A549 (cell line): ENCODE measurements around the gene BCLAF1. TPM values are rescaled to one million over a fixed set of nuclear protein-coding genes. Genes with fewer than 3 reads are reported as not detected.
A peak's percentile ranks its signal among the peaks of the same experiment; 100 is the strongest.

Experiments used
- ATAC-seq, 2 experiments: fragments of 200-7000 bp in 1 of 2; fragments of >200 bp in 1 of 2; cut with Nextera tagmentation in 1 of 2; cut with Tn5 transposase in 1 of 2; 3 replicates each; pipeline versions ENCODE4 v1.8.0 to v1.9.1; 2018 to 2020; ENCODE audit warnings: mild to moderate bottlenecking in 1 of 2, moderate library complexity in 1 of 2
- CTCF ChIA-PET: fragments of 300-600 bp; sonication (Branson Sonifier 250); formaldehyde crosslinking; extraction: SDS; loops from one replicate; lab custom pipeline; 2021; ENCODE audit warnings: antibody characterized with exemption, inconsistent platforms; lab: Yijun Ruan, JAX
- POLR2A ChIA-PET: fragments of 350-600 bp; formaldehyde crosslinking; extraction: SDS; loops from one replicate; lab custom pipeline; 2021; ENCODE audit warnings: antibody characterized with exemption, inconsistent platforms; lab: Yijun Ruan, JAX
- DNase-seq, 2 experiments: peaks; one replicate each; pipeline versions ENCODE4 v3.0.0 to v3.0.0-alpha.2; 2011 to 2016; ENCODE audit warnings: low read depth in 1 of 2, low spot score in 1 of 2
- FAIRE-seq: peaks from 2 replicates; lab custom pipeline; 2011; peaks lifted over from hg19 to GRCh38; lab: Jason Lieb, UNC
- H3K27ac ChIP-seq, 2 experiments: fragments of >200 bp; sonication (Bioruptor Twin); formaldehyde crosslinking; 3 replicates each; pipeline ENCODE4 v1.5.1; 2016 to 2017
- H3K4me1 ChIP-seq: fragments of >200 bp; sonication (Bioruptor Twin); formaldehyde crosslinking; 3 replicates; pipeline ENCODE4 v1.6.1; 2016
- H3K4me2 ChIP-seq: fragments of >200 bp; sonication (Bioruptor Twin); formaldehyde crosslinking; 3 replicates; pipeline ENCODE4 v1.6.1; 2016
- H3K4me3 ChIP-seq: fragments of >200 bp; sonication (Bioruptor Twin); formaldehyde crosslinking; 3 replicates; pipeline ENCODE4 v1.5.1; 2016
- H3K9me3 ChIP-seq: fragments of >200 bp; sonication (Bioruptor Twin); formaldehyde crosslinking; 3 replicates; pipeline ENCODE4 v1.6.1; 2016
- BCL3 ChIP-seq: fragments of >200 bp; sonication (Bioruptor Twin); formaldehyde crosslinking; IDR thresholded peaks from 3 replicates; pipeline ENCODE4 v1.6.1; 2016
- BHLHE40 ChIP-seq: IDR thresholded peaks from 2 replicates; pipeline ENCODE4 v1.6.1; 2012; ENCODE audit warnings: low read depth, low read length, inconsistent platforms
- CEBPB ChIP-seq, 2 experiments: fragments of >200 bp in 1 of 2; sonication (Bioruptor Twin) in 1 of 2; formaldehyde crosslinking in 1 of 2; IDR thresholded peaks; 2 replicates each; pipeline ENCODE4 v1.6.1; 2012 to 2016
- CHD4 ChIP-seq: fragments of 200-600 bp; sonication (generic); IDR thresholded peaks from 2 replicates; pipeline ENCODE4 v1.6.1; 2016; ENCODE audit warnings: antibody characterized with exemption, mild to moderate bottlenecking, borderline replicate concordance
- EHF ChIP-seq: fragments of 250-450 bp; sonication (Bioruptor Pico); IDR thresholded peaks from 2 replicates; pipeline ENCODE4 v1.5.0; 2020; ENCODE audit warnings: mild to moderate bottlenecking
- FOSB ChIP-seq: fragments of 250-450 bp; sonication (Bioruptor Pico); IDR thresholded peaks from 2 replicates; pipeline ENCODE4 v1.5.0; 2020; ENCODE audit warnings: mild to moderate bottlenecking, moderate library complexity
- FOXS1 ChIP-seq: fragments of 250-450 bp; sonication (Bioruptor Pico); IDR thresholded peaks from 2 replicates; pipeline ENCODE4 v1.5.0; 2020; ENCODE audit warnings: mild to moderate bottlenecking, moderate library complexity
- HEYL ChIP-seq: fragments of 250-450 bp; sonication (Bioruptor Pico); IDR thresholded peaks from 2 replicates; pipeline ENCODE4 v1.8.0; 2021; ENCODE audit warnings: mild to moderate bottlenecking, moderate library complexity
- JUNB ChIP-seq: fragments of >200 bp; sonication (Bioruptor Twin); formaldehyde crosslinking; IDR thresholded peaks from 2 replicates; pipeline ENCODE4 v1.6.1; 2016
- KDM1A ChIP-seq: fragments of 200-600 bp; sonication (generic); IDR thresholded peaks from 2 replicates; pipeline ENCODE4 v1.6.1; 2016; ENCODE audit warnings: low read depth, mild to moderate bottlenecking
- MAZ ChIP-seq: fragments of 150-350 bp; IDR thresholded peaks from 2 replicates; pipeline ENCODE4 v1.6.1; 2014; ENCODE audit warnings: antibody characterized with exemption, low read depth, low read length, borderline replicate concordance
- RARB ChIP-seq: fragments of 250-450 bp; sonication (Bioruptor Pico); IDR thresholded peaks from 2 replicates; pipeline ENCODE4 v1.8.0; 2021; ENCODE audit warnings: mild to moderate bottlenecking, moderate library complexity
- RCOR1 ChIP-seq: fragments of 150-350 bp; IDR thresholded peaks from 2 replicates; pipeline ENCODE4 v1.6.1; 2014; ENCODE audit warnings: antibody characterized with exemption, low read length, low read depth
- REST ChIP-seq: fragments of 200-600 bp; sonication (generic); IDR thresholded peaks from 2 replicates; pipeline ENCODE4 v1.6.1; 2016; ENCODE audit warnings: antibody characterized with exemption, mild to moderate bottlenecking, moderate library complexity
- TFCP2L1 ChIP-seq: fragments of 250-450 bp; sonication (Bioruptor Pico); IDR thresholded peaks from 2 replicates; pipeline ENCODE4 v1.5.0; 2021; ENCODE audit warnings: mild to moderate bottlenecking
- WGBS: methylation state at CpG from one replicate; pipeline ENCODE4 v1.1.6; 2017; ENCODE audit errors: missing lambda C conversion rate; 5-methylcytosine and 5-hydroxymethylcytosine counted together
- polyA plus RNA-seq, 4 experiments: library from polyadenylated mRNA; depleted of rRNA in 3 of 4; stranded (reverse); fragments of >200 nt; fragmentation: RNase III in 1 of 4; extraction: RNeasy Plus Mini Kit Qiagen cat#74134 plus additional on column Dnase treatment in 1 of 4; gene quantifications; 2 replicates in 3 of 4; 3 replicates in 1 of 4; pipeline ENCODE4 v1.2.3, GENCODE V29; 2011 to 2017

The BCLAF1 gene
- polyA plus RNA-seq, 2 of the 4 experiments (the other 2 are of a cell fraction) = 96.0 to 122 TPM

- POLR2A ChIA-PET = interaction anchor here (4.6 kb wide), 1 partner anchor 40 kb away, joined by 33 read pairs; the partner anchor contains the start of gene BCLAF1
- peak overlapping the region; percentile 91 for H3K4me3 ChIP-seq
- WGBS = 29% methylated on average over 6 of the region's 6 CpGs
- no peaks in the 10 kb centered on the region for H3K9me3 ChIP-seq
- FAIRE-seq (no peak), DNase-seq (no peak), ATAC-seq (no peak; a peak in 1 of 6 replicates)
- CTCF ChIA-PET = interaction anchor here (2.2 kb wide), 1 partner anchor 12 kb away, joined by 5 read pairs; no protein-coding TSS in a partner anchor
- peaks cover 16% of the 10 kb centered on the region; the same call in 2 of the 3 replicates for H3K4me1 ChIP-seq
- peak overlapping the region; percentile 79 to 88; a peak in 5 of 6 replicates for H3K27ac ChIP-seq
- peak overlapping the region; percentile 93 for H3K4me2 ChIP-seq
- TF ChIP-seq FOXS1 (CRISPR knock-in tag) (no peak), REST (no peak), TFCP2L1 (CRISPR knock-in tag) (no peak), BCL3 (no peak), CHD4 (no peak)
- TF ChIP-seq, all 56 proteins: peak for 0
Observed at GRCh38 chr6:136249336-136249735, 40.3 kb downstream of the BCLAF1 start.

GRCh38 chr6:136244061-136244616 is 45.5 kb downstream of the BCLAF1 start:
- Histone ChIP-seq H3K4me2 (no peak overlapping the region), H3K9me3 (no peaks in the 10 kb centered on the region), H3K4me1 (peaks cover 4% of the 10 kb centered on the region; the same call in 1 of the 3 replicates)
- CTCF ChIA-PET = interaction anchor here (1.2 to 1.9 kb wide), 3 partner anchors 9 to 177 kb away, joined by 3 to 12 read pairs (median 3); no protein-coding TSS in a partner anchor
- no peak for DNase-seq
- no peak for ATAC-seq
- FAIRE-seq = no peak
- POLR2A ChIA-PET = no interaction called here
- TF ChIP-seq RARB (CRISPR knock-in tag) (no peak), HEYL (CRISPR knock-in tag) (no peak), KDM1A (no peak), FOSB (CRISPR knock-in tag) (no peak), EHF (CRISPR knock-in tag) (no peak), CEBPB (IDR thresholded peaks at IDR 0.05) (no peak), JUNB (no peak), BCL3 (no peak), BHLHE40 (no peak), MAZ (no peak), RCOR1 (no peak)
- TF ChIP-seq, all 56 proteins: peak for 0
- 73% methylated on average over 5 of the region's 5 CpGs for WGBS
- Histone ChIP-seq H3K27ac (no peak overlapping the region), H3K4me3 (no peak overlapping the region)
